Measurements from ENCODE around the gene HMGN4. TPM values are rescaled to one million over a fixed set of nuclear protein-coding genes. Genes with fewer than 3 reads are reported as not detected.

HMGN4 gene
- total RNA-seq, 1 donor from 2014 or later, result 42.9 TPM

GRCh38 chr6:26594131-26594498 lies 55.9 kb downstream of the HMGN4 start:
- no peak for DNase-seq
- peaks cover 13% of the 10 kb centered on the region for H3K36me3 ChIP-seq
- H3K4me3 ChIP-seq, result no peak overlapping the region
- intact Hi-C loops (cut with DNase I), result loop anchor here (10.0 kb wide), 1 partner anchor 259 kb away; no protein-coding TSS in a partner anchor
- H3K27ac ChIP-seq, result no peak overlapping the region
- H3K9me3 ChIP-seq, result no peaks in the 10 kb centered on the region
- TF ChIP-seq CTCF (IDR thresholded peaks at IDR 0.05), result no peak
- H3K27me3 ChIP-seq (ENCODE audit: low read depth), result peaks cover 29% of the 10 kb centered on the region
- H3K4me1 ChIP-seq, result peaks cover 19% of the 10 kb centered on the region
- ATAC-seq, result no peak

GRCh38 chr6:26594730-26595632 lies 56.8 kb downstream of the HMGN4 start:
- H3K36me3 ChIP-seq, result peaks cover 22% of the 10 kb centered on the region
- H3K4me1 ChIP-seq, result peaks cover 19% of the 10 kb centered on the region
- DNase-seq, result no peak
- ATAC-seq, result no peak
- H3K4me3 ChIP-seq, result peak overlapping the region; percentile 91
- H3K27me3 ChIP-seq (ENCODE audit: low read depth), result peaks cover 29% of the 10 kb centered on the region
- peak overlapping the region; percentile 94 for H3K27ac ChIP-seq
- TF ChIP-seq CTCF (IDR thresholded peaks at IDR 0.05), result no peak
- intact Hi-C loops (cut with DNase I), result loop anchor here (10.0 kb wide), 1 partner anchor 260 kb away; no protein-coding TSS in a partner anchor
- H3K9me3 ChIP-seq, result no peaks in the 10 kb centered on the region

GRCh38 chr6:26595669-26596269 lies 57.6 kb downstream of the HMGN4 start:
- intact Hi-C loops (cut with DNase I), result loop anchor here (10.0 kb wide), 1 partner anchor 261 kb away; no protein-coding TSS in a partner anchor
- peak; percentile 93 for ATAC-seq

More at GRCh38 chr6:26595669-26596269, 57.6 kb downstream of the HMGN4 start:
- peaks cover 29% of the 10 kb centered on the region for H3K27me3 ChIP-seq (ENCODE audit: low read depth)
- H3K36me3 ChIP-seq, result peaks cover 27% of the 10 kb centered on the region
- peak; percentile 96 for DNase-seq
- H3K9me3 ChIP-seq, result no peaks in the 10 kb centered on the region
- H3K4me1 ChIP-seq, result peaks cover 19% of the 10 kb centered on the region
- H3K4me3 ChIP-seq, result peak overlapping the region; percentile 91
- H3K27ac ChIP-seq, result peak overlapping the region; percentile 94
- TF ChIP-seq CTCF (IDR thresholded peaks at IDR 0.05), result peak; percentile 98

Other genes with a start within 250 kb of the HMGN4 start
- 79.2 TPM for gene BTN3A2, start 173.2 kb upstream of the HMGN4 start, total RNA-seq
- gene BTN2A2, start 155.3 kb upstream of the HMGN4 start, total RNA-seq, result 33.6 TPM
- gene BTN3A1, start 136.1 kb upstream of the HMGN4 start, total RNA-seq, result 53.2 TPM
- 60.2 TPM for gene BTN3A3, start 97.9 kb upstream of the HMGN4 start, total RNA-seq
- gene BTN2A1, start 80.4 kb upstream of the HMGN4 start, total RNA-seq, result 27.0 TPM
- gene BTN1A1, start 38.1 kb upstream of the HMGN4 start, total RNA-seq, result not detected
- gene ABT1, start 58.6 kb downstream of the HMGN4 start, total RNA-seq, result 13.5 TPM
- 25.6 TPM for gene ZNF322, start 121.4 kb downstream of the HMGN4 start, total RNA-seq

All from lower lobe of right lung (tissue), 2 donors.